Muscle layer of duodenum (tissue), 2 donors: Measurements from ENCODE around the gene GFPT2.

Experiments
- H3K27ac ChIP-seq: one replicate; pipeline ENCODE4 v1.7.0; 2013; ENCODE audit warnings: mild to moderate bottlenecking, low read length
- H3K27me3 ChIP-seq: one replicate; pipeline ENCODE4 v1.7.0; 2013; ENCODE audit warnings: low read depth, mild to moderate bottlenecking, control low read depth, low read length
- H3K36me3 ChIP-seq, 2 donors: one replicate each; pipeline ENCODE4 v1.7.0; 2013; ENCODE audit warnings: low read length in 2 of 2, control low read depth in 1 of 2, mild to moderate bottlenecking in 1 of 2; ENCODE audit not compliant: insufficient read depth in 2 of 2, control insufficient read depth in 1 of 2
- H3K4me1 ChIP-seq, 2 donors: one replicate each; pipeline ENCODE4 v1.7.0; 2013; ENCODE audit warnings: low read length in 2 of 2, mild to moderate bottlenecking in 2 of 2, control low read depth in 1 of 2, moderate library complexity in 1 of 2; ENCODE audit not compliant: insufficient read depth in 2 of 2, control insufficient read depth in 1 of 2
- H3K4me3 ChIP-seq, 2 donors: one replicate each; pipeline ENCODE4 v1.7.0; 2013; ENCODE audit warnings: low read length in 2 of 2, low read depth in 1 of 2, mild to moderate bottlenecking in 1 of 2
- H3K9me3 ChIP-seq, 2 donors: one replicate each; pipeline ENCODE4 v1.7.0; 2013; ENCODE audit warnings: low read length in 2 of 2, control low read depth in 1 of 2, mild to moderate bottlenecking in 1 of 2; ENCODE audit not compliant: control insufficient read depth in 1 of 2
- donor health status: healthy.

GFPT2 gene

DNA sequence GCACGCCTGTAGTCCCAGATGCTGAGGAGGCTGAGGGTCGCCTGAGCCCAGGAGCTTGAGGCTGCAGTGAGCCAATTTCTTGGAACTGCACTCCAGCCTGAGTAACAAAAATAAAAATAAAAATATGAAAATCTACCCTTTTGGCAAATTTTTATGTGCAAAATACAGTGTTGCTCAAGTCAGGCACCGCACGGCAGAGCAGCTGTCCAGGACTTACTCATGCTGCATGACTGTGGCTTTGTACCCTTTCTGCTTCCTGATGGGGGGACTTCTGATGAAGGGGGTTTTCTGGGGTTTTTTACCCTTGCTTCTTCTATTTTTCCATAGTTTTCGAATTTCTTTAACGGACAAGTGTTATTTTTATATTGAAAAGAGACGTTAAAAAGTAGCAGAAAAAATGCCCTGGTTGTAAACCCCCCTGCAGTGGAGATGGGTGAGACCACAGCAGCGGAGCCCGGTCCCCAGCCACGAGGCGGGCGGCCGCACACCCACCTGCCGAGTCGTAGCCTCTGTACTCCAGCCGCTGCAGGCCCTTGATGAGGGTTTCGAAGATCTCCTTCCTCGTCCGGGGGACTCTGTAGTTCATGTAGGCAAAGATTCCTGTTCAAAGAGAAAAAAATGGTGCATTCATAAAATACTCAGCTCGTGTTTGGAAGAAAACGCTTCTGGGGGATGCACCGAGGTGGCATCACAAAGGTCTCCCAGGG is 15.0 kb downstream of the GFPT2 start:
- Histone ChIP-seq H3K4me1 (peaks cover 0 to 2% of the 10 kb centered on the region in 2 donors), H3K27ac (no peak overlapping the region), H3K27me3 (no peaks in the 10 kb centered on the region), H3K9me3 (no peaks in the 10 kb centered on the region), H3K4me3 (no peak overlapping the region), H3K36me3 (peaks cover 5 to 24% of the 10 kb centered on the region in 2 donors)

DNA sequence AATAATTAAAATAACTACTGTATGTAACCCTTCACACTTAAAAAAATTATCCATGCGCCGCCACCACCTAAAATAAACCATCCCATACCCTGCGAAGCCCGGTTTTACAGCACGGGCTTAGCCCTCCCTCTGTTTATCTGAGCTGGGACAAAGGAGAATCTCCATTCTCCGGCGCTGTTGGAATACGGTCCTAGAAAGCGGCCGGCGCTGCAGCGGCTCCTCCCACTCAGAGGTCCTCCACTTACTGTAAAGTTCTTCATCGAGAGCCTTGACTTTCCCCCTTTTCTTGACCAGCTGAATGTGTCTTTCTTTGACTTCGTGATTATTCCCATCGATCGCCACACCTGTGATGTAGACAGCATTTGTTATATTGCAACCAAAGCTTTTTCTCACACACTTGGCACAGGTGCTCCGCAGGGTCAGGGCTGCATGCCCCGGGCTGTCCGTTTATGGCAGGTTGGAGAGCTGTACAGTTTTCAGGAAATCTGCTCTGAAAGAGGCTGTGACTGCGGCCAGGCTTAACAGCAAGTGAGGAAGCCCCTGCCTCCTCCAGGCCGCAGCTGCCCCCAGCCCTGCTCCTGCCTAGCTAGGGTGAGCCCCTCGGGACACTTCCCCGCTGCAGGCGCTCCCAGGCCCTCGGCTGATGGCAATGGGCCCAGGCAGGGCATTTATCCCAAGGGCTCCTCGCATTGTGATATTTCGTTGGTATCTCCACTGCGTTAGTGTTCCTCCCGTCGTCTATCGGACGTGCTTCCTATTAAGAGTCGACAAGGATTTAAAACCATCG is 16.7 kb downstream of the GFPT2 start:
- Histone ChIP-seq H3K36me3 (peaks cover 5 to 24% of the 10 kb centered on the region in 2 donors), H3K4me3 (no peak overlapping the region), H3K4me1 (no peaks in the 10 kb centered on the region), H3K27me3 (no peaks in the 10 kb centered on the region), H3K9me3 (no peaks in the 10 kb centered on the region), H3K27ac (no peak overlapping the region)

GRCh38 chr5:180335614-180336233 is 17.4 kb downstream of the GFPT2 start:
- no peaks in the 10 kb centered on the region for H3K9me3 ChIP-seq
- no peaks in the 10 kb centered on the region for H3K4me1 ChIP-seq
- H3K4me3 ChIP-seq, result no peak overlapping the region
- H3K36me3 ChIP-seq, result peaks cover 5 to 24% of the 10 kb centered on the region in 2 donors
- H3K27ac ChIP-seq, result no peak overlapping the region
- no peaks in the 10 kb centered on the region for H3K27me3 ChIP-seq

GRCh38 chr5:180334751-180335613 is 18.2 kb downstream of the GFPT2 start:
- Histone ChIP-seq H3K27me3 (no peaks in the 10 kb centered on the region), H3K36me3 (peaks cover 5 to 24% of the 10 kb centered on the region in 2 donors), H3K4me1 (no peaks in the 10 kb centered on the region), H3K4me3 (no peak overlapping the region), H3K9me3 (no peaks in the 10 kb centered on the region), H3K27ac (no peak overlapping the region)

DNA sequence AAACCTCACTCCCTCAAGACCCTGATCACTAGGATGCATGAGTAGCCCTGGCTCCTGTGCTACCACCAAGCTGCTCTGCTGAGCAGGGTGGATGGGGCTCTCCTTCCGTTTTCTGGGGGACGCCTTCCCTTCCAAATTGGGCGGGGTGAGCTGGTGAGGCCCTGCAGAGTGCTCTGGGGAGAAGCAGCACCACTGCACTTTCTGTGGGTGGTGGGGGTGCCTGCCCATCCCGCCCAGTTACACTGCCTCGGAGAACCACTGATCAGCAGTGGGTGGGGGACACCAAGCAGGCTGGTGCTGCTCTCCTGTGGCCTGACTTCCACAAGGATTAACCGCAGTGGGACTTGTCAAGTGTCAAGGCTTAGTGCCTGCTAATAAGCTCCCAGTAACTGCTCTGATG is 19.0 kb downstream of the GFPT2 start:
- no peaks in the 10 kb centered on the region for H3K4me1 ChIP-seq
- peaks cover 5 to 28% of the 10 kb centered on the region in 2 donors for H3K36me3 ChIP-seq
- H3K9me3 ChIP-seq, result no peaks in the 10 kb centered on the region
- no peak overlapping the region for H3K4me3 ChIP-seq
- no peak overlapping the region for H3K27ac ChIP-seq
- H3K27me3 ChIP-seq, result no peaks in the 10 kb centered on the region

DNA sequence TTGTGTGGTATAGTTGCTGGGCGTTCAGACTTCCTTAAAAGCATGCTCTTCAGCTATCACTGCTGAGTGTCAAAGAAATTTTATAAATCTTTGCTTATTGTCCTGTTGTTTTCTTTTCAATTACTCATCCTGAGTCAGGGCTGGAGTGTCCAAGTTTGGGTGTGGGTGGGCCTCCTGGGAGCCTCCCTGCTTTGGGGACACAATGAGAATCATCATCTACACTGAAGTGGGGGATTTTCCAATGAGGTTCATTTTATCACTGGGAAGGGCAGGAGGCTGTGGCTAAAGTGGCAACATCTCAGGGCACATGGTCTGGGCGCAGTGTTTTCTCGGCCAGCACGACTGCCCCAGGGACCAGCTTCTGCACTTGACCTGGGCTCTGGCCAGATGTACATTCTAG is 19.5 kb downstream of the GFPT2 start:
- peaks cover 5 to 28% of the 10 kb centered on the region in 2 donors for H3K36me3 ChIP-seq
- H3K4me1 ChIP-seq, result no peaks in the 10 kb centered on the region
- no peak overlapping the region for H3K27ac ChIP-seq
- no peaks in the 10 kb centered on the region for H3K9me3 ChIP-seq
- no peak overlapping the region for H3K4me3 ChIP-seq
- H3K27me3 ChIP-seq, result no peaks in the 10 kb centered on the region

DNA sequence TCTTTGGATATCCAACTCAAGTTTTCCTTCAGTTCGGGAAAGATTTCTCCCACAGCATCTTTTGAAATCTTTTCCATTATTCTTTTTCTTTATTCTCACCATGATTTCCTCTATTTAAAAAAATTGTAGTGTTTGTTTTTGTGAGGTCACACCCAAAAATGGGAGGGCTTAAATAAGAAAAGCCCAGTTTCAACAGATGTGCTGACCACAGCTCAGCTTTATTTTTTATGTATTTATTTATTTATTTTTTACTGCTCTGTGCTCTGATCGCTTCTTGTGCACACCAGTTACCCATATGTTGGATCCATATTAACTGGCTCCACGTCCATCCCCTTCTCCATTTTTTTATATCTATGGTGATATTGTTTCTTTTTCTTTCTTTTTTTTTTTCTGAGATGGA is 20.3 kb downstream of the GFPT2 start:
- H3K27me3 ChIP-seq, result no peaks in the 10 kb centered on the region
- peaks cover 5 to 20% of the 10 kb centered on the region in 2 donors for H3K36me3 ChIP-seq
- no peak overlapping the region for H3K4me3 ChIP-seq
- H3K9me3 ChIP-seq, result no peaks in the 10 kb centered on the region
- H3K4me1 ChIP-seq, result no peaks in the 10 kb centered on the region
- no peak overlapping the region for H3K27ac ChIP-seq

- Histone ChIP-seq H3K27ac (no peak overlapping the region), H3K27me3 (no peaks in the 10 kb centered on the region), H3K4me3 (no peak overlapping the region), H3K4me1 (no peaks in the 10 kb centered on the region), H3K36me3 (peaks cover 5 to 18% of the 10 kb centered on the region in 2 donors), H3K9me3 (no peaks in the 10 kb centered on the region)
These were observed 21.1 kb downstream of the GFPT2 start for GRCh38 chr5:180332051-180332517.

GRCh38 chr5:180331647-180331950 is 21.5 kb downstream of the GFPT2 start:
- Histone ChIP-seq H3K27me3 (no peaks in the 10 kb centered on the region), H3K36me3 (peaks cover 5 to 15% of the 10 kb centered on the region in 2 donors), H3K4me3 (no peak overlapping the region), H3K4me1 (no peaks in the 10 kb centered on the region), H3K9me3 (no peaks in the 10 kb centered on the region), H3K27ac (peak overlapping the region; percentile 9)

GRCh38 chr5:180330810-180331646 is 22.1 kb downstream of the GFPT2 start:
- Histone ChIP-seq H3K27me3 (no peaks in the 10 kb centered on the region), H3K4me1 (no peaks in the 10 kb centered on the region), H3K4me3 (no peak overlapping the region), H3K9me3 (no peaks in the 10 kb centered on the region), H3K36me3 (peaks cover 5 to 14% of the 10 kb centered on the region in 2 donors), H3K27ac (peak overlapping the region; percentile 9)
